Ovary (tissue), 9 donors: ENCODE data around the gene P3H2. TPM values are rescaled to one million over a fixed set of nuclear protein-coding genes. Genes with fewer than 3 reads are reported as not detected.

Experiments used
- DNase-seq, 5 donors: peaks; one replicate each; pipeline ENCODE4 v3.0.0-alpha.2; 2019 to 2020
- H3K27ac ChIP-seq, 2 donors: fragments of 200-600 bp; one replicate each; pipeline versions ENCODE4 v1.5.1 to v1.8.0; 2019 to 2022
- H3K27me3 ChIP-seq: fragments of 200-600 bp; one replicate; pipeline ENCODE4 v1.8.0; 2022
- H3K36me3 ChIP-seq: fragments of 200-600 bp; sonication (generic); one replicate; pipeline ENCODE4 v1.5.1; 2019
- H3K4me1 ChIP-seq: one replicate; pipeline ENCODE4 v1.8.1; 2013; ENCODE audit warnings: mild to moderate bottlenecking, moderate library complexity; ENCODE audit not compliant: insufficient read depth
- H3K4me3 ChIP-seq: fragments of 200-600 bp; sonication (generic); one replicate; pipeline ENCODE4 v1.5.1; 2017
- H3K9me3 ChIP-seq, 2 donors: fragments of 200-600 bp in 1 of 2; sonication (generic) in 1 of 2; one replicate each; pipeline versions ENCODE4 v1.5.1 to v1.8.1; 2013 to 2019; ENCODE audit warnings: mild to moderate bottlenecking in 1 of 2, moderate library complexity in 1 of 2
- CTCF ChIP-seq, 3 donors: fragments of 450-650 bp in 2 of 3; fragments of 200-600 bp in 1 of 3; IDR thresholded peaks; one replicate each; pipeline versions ENCODE4 v1.5.1 to v1.8.0; 2016 to 2022; ENCODE audit warnings: antibody characterized with exemption in 3 of 3, mild to moderate bottlenecking in 1 of 3
- EP300 ChIP-seq: sonication (generic); formaldehyde crosslinking; IDR thresholded peaks from one replicate; pipeline ENCODE4 v1.6.1; 2017; ENCODE audit warnings: antibody characterized with exemption
- POLR2A ChIP-seq: fragments of 450-650 bp; IDR thresholded peaks from one replicate; pipeline ENCODE4 v1.6.1; 2017; ENCODE audit warnings: antibody characterized with exemption, mild to moderate bottlenecking, moderate library complexity
- WGBS, 3 donors: extraction: QIAGEN DNeasy Blood & Tissue Kit in 1 of 3; methylation state at CpG; one replicate each; pipeline versions ENCODE4 v1.1.5 to v1.1.7; 2013 to 2017; 5-methylcytosine and 5-hydroxymethylcytosine counted together
- intact Hi-C, 4 donors: fragments of 100-400 bp; cut with DNase I; formaldehyde crosslinking; loops; one replicate each; pipeline versions ENCODE4 v1.11.0 to v1.15.1; 2022 to 2023
- polyA plus RNA-seq, 2 donors: library from polyadenylated mRNA; stranded (reverse); fragments of 200-250 nt in 1 of 2; fragments of 350-450 nt in 1 of 2; fragmentation: Illumina TruSeq in 1 of 2; extraction: RNeasy Lipid Tissue Mini Kit (QIAGEN cat#74804) in 1 of 2; gene quantifications; one replicate each; pipeline ENCODE4 v1.2.3, GENCODE V29; 2013 to 2014
- total RNA-seq, 7 donors: library from RNA; depleted of rRNA in 2 of 7; stranded (reverse); fragments of >200 nt in 2 of 7; fragmentation: NEBNext Ultra II Directional in 3 of 7; extraction: Animal tissue kit (Norgen Biotek cat#: 25700) in 3 of 7; gene quantifications; one replicate each; pipeline versions ENCODE4 v1.1.0 to v1.2.4, GENCODE V29; 2016 to 2023
- donor health status: DM: no; HTN: no; CAD: no; lungs with moderate emphysema.
- donor health status: DM: no; HTN: no; CAD: no.
- donor health status: Bipolar disorder and iron deficiency.
- donor health status: DM: yes; HTN: yes; CAD: no.
- donor health status: DM: no; HTN: no; CAD: no.
- donor health status: DM: yes; HTN: yes; CAD: no.

Gene P3H2
- total and polyA plus RNA-seq, 9 donors = 10.6 to 359 (median 22.8) TPM

- Histone ChIP-seq H3K4me3 (no peak overlapping the region), H3K27ac (no peak overlapping the region), H3K27me3 (no peaks in the 10 kb centered on the region), H3K9me3 (no peaks in the 10 kb centered on the region), H3K36me3 (no peaks in the 10 kb centered on the region), H3K4me1 (no peaks in the 10 kb centered on the region)
- whole genome bisulfite sequencing, 3 donors = 81 to 91% (median 82%) methylated on average over 3 of the region's 3 CpGs
- intact Hi-C loops = no loop called here
- TF ChIP-seq CTCF (IDR thresholded peaks at IDR 0.05) (no peak), POLR2A (no peak), EP300 (no peak)
- no peak for DNase-seq
Measured at GRCh38 chr3:189942948-189943347, 177.7 kb downstream of the P3H2 start.

GRCh38 chr3:189941679-189942078 is 179.0 kb downstream of the P3H2 start:
- no peak for TF ChIP-seq POLR2A
- TF ChIP-seq EP300 = no peak
- TF ChIP-seq CTCF (IDR thresholded peaks at IDR 0.05) = no peak
- Histone ChIP-seq H3K9me3 (no peaks in the 10 kb centered on the region), H3K4me1 (no peaks in the 10 kb centered on the region), H3K36me3 (no peaks in the 10 kb centered on the region), H3K27ac (no peak overlapping the region), H3K27me3 (no peaks in the 10 kb centered on the region), H3K4me3 (no peak overlapping the region)
- no peak for DNase-seq
- intact Hi-C loops = no loop called here
- 58 to 66% (median 64%) methylated on average over 2 of the region's 2 CpGs for WGBS, 3 donors

- intact Hi-C loops = no loop called here
- TF ChIP-seq POLR2A = no peak
- 67 to 85% (median 80%) methylated on average over 5 of the region's 5 CpGs for WGBS, 3 donors
- DNase-seq = no peak
- H3K27ac ChIP-seq = no peak overlapping the region
- H3K4me1 ChIP-seq = no peaks in the 10 kb centered on the region
- no peaks in the 10 kb centered on the region for H3K36me3 ChIP-seq
- H3K9me3 ChIP-seq = no peaks in the 10 kb centered on the region
- no peaks in the 10 kb centered on the region for H3K27me3 ChIP-seq
- H3K4me3 ChIP-seq = no peak overlapping the region
Measured at GRCh38 chr3:189941125-189941524, 179.6 kb downstream of the P3H2 start.

- no peak overlapping the region for H3K4me3 ChIP-seq
- H3K4me1 ChIP-seq = no peaks in the 10 kb centered on the region
- TF ChIP-seq EP300 = no peak
- no peak for TF ChIP-seq POLR2A
- TF ChIP-seq CTCF (IDR thresholded peaks at IDR 0.05) = no peak
- H3K27me3 ChIP-seq = no peaks in the 10 kb centered on the region
- H3K36me3 ChIP-seq = no peaks in the 10 kb centered on the region
- 63 to 82% (median 79%) methylated on average over 7 of the region's 7 CpGs for WGBS, 3 donors
- DNase-seq = no peak
- no peak overlapping the region for H3K27ac ChIP-seq
- intact Hi-C loops = no loop called here
- H3K9me3 ChIP-seq = no peaks in the 10 kb centered on the region
Measured at GRCh38 chr3:189937302-189938127, 183.2 kb downstream of the P3H2 start.

GRCh38 chr3:189936201-189936945 is 184.3 kb downstream of the P3H2 start:
- H3K27me3 ChIP-seq = no peaks in the 10 kb centered on the region
- H3K36me3 ChIP-seq = no peaks in the 10 kb centered on the region
- intact Hi-C loops = no loop called here
- no peak for DNase-seq
- no peaks in the 10 kb centered on the region for H3K4me1 ChIP-seq
- H3K9me3 ChIP-seq = no peaks in the 10 kb centered on the region
- no peak overlapping the region for H3K27ac ChIP-seq
- no peak overlapping the region for H3K4me3 ChIP-seq
- 71 to 80% (median 74%) methylated on average over 6 of the region's 6 CpGs for WGBS, 3 donors
- TF ChIP-seq POLR2A (no peak), CTCF (IDR thresholded peaks at IDR 0.05) (no peak)
